ENCODE results near the gene HS3ST3B1. TPM values are rescaled to one million over a fixed set of nuclear protein-coding genes. Genes with fewer than 3 reads are reported as not detected.

The HS3ST3B1 gene
- total and polyA plus RNA-seq, 8 donors = 0.81 to 3.6 (median 1.6) TPM; not detected in 2

DNA sequence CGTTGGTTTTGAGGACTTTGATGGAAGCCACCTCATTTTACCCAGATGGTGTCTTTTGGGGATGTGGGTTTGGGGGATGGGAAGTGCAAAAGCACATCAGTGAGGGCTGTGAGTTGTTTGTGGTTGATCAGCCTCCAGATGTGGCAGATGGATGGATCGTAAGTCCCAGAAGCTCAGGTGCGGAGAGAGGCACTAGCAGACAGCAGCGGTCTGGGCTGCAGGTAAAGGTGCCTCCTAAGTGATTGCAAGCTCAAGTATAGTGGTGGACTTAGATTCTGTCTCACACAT lies 18.0 kb downstream of the HS3ST3B1 start:
- Histone ChIP-seq H3K36me3 (no peaks in the 10 kb centered on the region), H3K27ac (no peak overlapping the region), H3K4me3 (no peak overlapping the region), H3K27me3 (peaks cover 0 to 29% (median 0%) of the 10 kb centered on the region in 3 donors), H3K9me3 (no peaks in the 10 kb centered on the region), H3K4me1 (peaks cover 0 to 6% (median 0%) of the 10 kb centered on the region in 4 donors)
- WGBS, 5 donors = 85 to 89% (median 86%) methylated on average over 4 of the region's 4 CpGs
- TF ChIP-seq, protein P1, sequence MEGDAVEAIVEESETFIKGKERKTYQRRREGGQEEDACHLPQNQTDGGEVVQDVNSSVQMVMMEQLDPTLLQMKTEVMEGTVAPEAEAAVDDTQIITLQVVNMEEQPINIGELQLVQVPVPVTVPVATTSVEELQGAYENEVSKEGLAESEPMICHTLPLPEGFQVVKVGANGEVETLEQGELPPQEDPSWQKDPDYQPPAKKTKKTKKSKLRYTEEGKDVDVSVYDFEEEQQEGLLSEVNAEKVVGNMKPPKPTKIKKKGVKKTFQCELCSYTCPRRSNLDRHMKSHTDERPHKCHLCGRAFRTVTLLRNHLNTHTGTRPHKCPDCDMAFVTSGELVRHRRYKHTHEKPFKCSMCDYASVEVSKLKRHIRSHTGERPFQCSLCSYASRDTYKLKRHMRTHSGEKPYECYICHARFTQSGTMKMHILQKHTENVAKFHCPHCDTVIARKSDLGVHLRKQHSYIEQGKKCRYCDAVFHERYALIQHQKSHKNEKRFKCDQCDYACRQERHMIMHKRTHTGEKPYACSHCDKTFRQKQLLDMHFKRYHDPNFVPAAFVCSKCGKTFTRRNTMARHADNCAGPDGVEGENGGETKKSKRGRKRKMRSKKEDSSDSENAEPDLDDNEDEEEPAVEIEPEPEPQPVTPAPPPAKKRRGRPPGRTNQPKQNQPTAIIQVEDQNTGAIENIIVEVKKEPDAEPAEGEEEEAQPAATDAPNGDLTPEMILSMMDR (IDR thresholded peaks at IDR 0.05) = no peak
- TF ChIP-seq POLR2AphosphoS5 (IDR thresholded peaks at IDR 0.05) (no peak), POLR2A (IDR thresholded peaks at IDR 0.05) (no peak), EP300 (IDR thresholded peaks at IDR 0.05) (no peak)
- intact Hi-C loops (cut with DNase I; ENCODE audit: low total_unique reads) = no loop called here
- no peak for DNase-seq

DNA sequence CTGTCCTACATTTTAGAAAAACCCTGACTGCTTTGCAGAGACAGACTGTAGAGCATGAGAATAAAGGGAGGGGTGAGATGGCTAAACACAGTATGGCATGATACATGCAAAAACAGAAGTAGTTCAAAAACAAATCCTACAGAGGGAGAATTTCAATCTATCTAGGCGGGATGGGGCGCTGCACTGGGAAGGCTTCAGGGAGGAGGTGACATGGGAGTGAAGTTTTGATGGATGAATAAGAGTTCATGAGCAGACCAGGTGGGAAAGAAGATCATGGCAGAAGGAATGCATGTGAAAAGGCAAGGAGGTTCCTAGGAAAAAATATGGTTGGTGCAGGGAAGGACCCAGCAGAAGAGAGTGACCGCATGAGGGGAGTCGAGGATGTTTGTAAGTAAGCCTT lies 19.2 kb downstream of the HS3ST3B1 start:
- no peak overlapping the region for H3K4me3 ChIP-seq
- no peaks in the 10 kb centered on the region for H3K9me3 ChIP-seq
- H3K27ac ChIP-seq = no peak overlapping the region
- TF ChIP-seq POLR2A (IDR thresholded peaks at IDR 0.05) = no peak
- no peak for TF ChIP-seq EP300 (IDR thresholded peaks at IDR 0.05)
- TF ChIP-seq, protein P1 (IDR thresholded peaks at IDR 0.05) = no peak
- no peak for TF ChIP-seq POLR2AphosphoS5 (IDR thresholded peaks at IDR 0.05)
- intact Hi-C loops (cut with DNase I; ENCODE audit: low total_unique reads) = no loop called here
- DNase-seq = no peak
- 85 to 97% (median 95%) methylated on average over 4 of the region's 4 CpGs for WGBS, 5 donors
- no peaks in the 10 kb centered on the region for H3K36me3 ChIP-seq
- H3K4me1 ChIP-seq = peaks cover 0 to 6% (median 0%) of the 10 kb centered on the region in 4 donors
- H3K27me3 ChIP-seq = peaks cover 0 to 38% (median 0%) of the 10 kb centered on the region in 3 donors

DNA sequence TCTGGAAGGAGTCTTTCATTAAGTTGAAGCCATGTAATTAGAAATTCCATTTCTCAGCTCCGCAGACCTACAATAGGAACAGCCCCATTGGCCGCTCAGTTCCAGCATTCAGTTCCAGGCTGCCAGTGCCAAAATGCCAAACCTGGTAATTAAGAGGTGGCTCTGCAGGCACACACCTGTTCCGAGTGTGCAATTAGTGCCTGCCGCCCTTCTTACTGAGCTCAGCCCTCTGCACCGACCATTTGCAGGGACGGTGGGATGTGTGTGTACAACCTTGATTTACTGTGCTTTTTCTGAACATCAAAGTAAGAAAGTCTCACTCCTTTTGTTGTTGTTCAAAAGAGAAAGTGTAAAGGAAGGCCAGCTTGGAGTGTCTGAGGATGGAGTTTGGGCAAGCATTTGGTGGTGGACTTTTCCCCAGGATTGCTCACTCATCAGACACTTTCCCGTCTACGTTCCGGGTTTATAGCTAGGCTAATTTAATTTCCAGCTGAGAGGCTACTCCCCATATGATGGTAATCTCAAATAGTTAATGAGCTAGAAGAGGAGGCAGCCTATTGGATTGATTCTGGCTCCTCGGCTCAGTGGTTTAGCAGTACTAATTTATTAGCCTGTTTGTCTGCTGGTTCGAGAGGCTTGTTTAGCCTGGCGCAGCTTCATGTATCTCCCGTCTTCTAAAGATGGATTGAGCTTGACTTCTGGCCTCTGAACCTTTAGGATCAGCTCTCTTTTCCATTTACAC lies 20.0 kb downstream of the HS3ST3B1 start:
- Histone ChIP-seq H3K27ac (no peak overlapping the region), H3K4me3 (no peak overlapping the region), H3K9me3 (no peaks in the 10 kb centered on the region), H3K27me3 (peaks cover 0 to 32% (median 0%) of the 10 kb centered on the region in 3 donors), H3K4me1 (peaks cover 0 to 6% (median 0%) of the 10 kb centered on the region in 4 donors), H3K36me3 (no peaks in the 10 kb centered on the region)
- 61 to 74% (median 71%) methylated on average over 13 of the region's 13 CpGs for WGBS, 5 donors
- DNase-seq = no peak
- TF ChIP-seq POLR2AphosphoS5 (IDR thresholded peaks at IDR 0.05) (no peak), POLR2A (IDR thresholded peaks at IDR 0.05) (no peak), EP300 (IDR thresholded peaks at IDR 0.05) (no peak)
- TF ChIP-seq, protein P1 (IDR thresholded peaks at IDR 0.05) = no peak
- intact Hi-C loops (cut with DNase I; ENCODE audit: low total_unique reads) = no loop called here

DNA sequence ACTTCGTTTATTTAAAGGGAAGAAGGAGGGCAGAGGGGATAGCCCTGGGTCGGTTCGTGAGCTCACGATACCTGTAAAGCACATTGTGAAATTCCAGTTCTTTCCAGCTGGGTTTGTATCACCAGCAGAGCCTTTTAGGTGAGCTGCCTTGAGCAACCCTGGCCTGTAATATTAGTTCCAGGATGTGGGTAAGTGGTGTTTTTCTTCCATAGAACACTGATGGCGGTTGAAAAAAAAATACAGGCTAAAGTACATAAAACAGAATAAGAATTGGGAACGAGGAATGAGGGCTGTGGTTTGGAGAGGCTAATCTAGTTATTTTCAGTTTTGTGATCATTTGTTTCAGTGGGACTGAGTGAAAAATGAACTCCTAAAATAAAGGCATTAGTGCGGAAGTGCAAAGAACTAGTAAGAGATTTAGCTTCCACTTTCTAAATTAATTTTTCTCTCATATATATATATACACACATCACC lies 20.6 kb downstream of the HS3ST3B1 start:
- H3K4me1 ChIP-seq = peaks cover 0 to under 1% (median 0%) of the 10 kb centered on the region in 4 donors
- no peaks in the 10 kb centered on the region for H3K9me3 ChIP-seq
- H3K27ac ChIP-seq = no peak overlapping the region
- H3K27me3 ChIP-seq = peaks cover 0 to 32% (median 0%) of the 10 kb centered on the region in 3 donors
- no peaks in the 10 kb centered on the region for H3K36me3 ChIP-seq
- no peak overlapping the region for H3K4me3 ChIP-seq
- 36 to 49% (median 38%) methylated on average over 7 of the region's 7 CpGs for WGBS, 5 donors
- no peak for DNase-seq
- TF ChIP-seq EP300 (IDR thresholded peaks at IDR 0.05) (no peak), POLR2AphosphoS5 (IDR thresholded peaks at IDR 0.05) (no peak), POLR2A (IDR thresholded peaks at IDR 0.05) (no peak)
- TF ChIP-seq, protein P1 (IDR thresholded peaks at IDR 0.05) = no peak
- intact Hi-C loops (cut with DNase I; ENCODE audit: low total_unique reads) = no loop called here
